Measurements from ENCODE around the gene DMD.

GRCh38 chrX:31154946-31155345, 2056.4 kb downstream of the DMD start:
- no peak for TF ChIP-seq CTCF (IDR thresholded peaks at IDR 0.05; ENCODE audit: low read length)
- TF ChIP-seq EZH2 (optimal IDR thresholded peaks at IDR 0.05; ENCODE audit: low read depth, low read length): no peak

Measured in MM.1S (cell line).